Lung (tissue), 12 donors: ENCODE measurements around the gene ZFYVE26. TPM values are rescaled to one million over a fixed set of nuclear protein-coding genes. Genes with fewer than 3 reads are reported as not detected.
A peak's percentile ranks its signal among the peaks of the same experiment; 100 is the strongest.

ENCODE experiments used
- ATAC-seq: fragments of 200-7000 bp; cut with Tn5 transposase; one replicate; pipeline ENCODE4 v1.9.1; 2020; ENCODE audit warnings: moderate number of reproducible peaks; ENCODE audit not compliant: insufficient read depth, low FRiP score
- DNase-seq, 3 donors: peaks; one replicate each; pipeline ENCODE4 v3.0.0-alpha.2; 2013 to 2017
- H3K27ac ChIP-seq, 2 donors: one replicate each; pipeline ENCODE4 v1.5.1; 2013; ENCODE audit warnings: mild to moderate bottlenecking in 2 of 2, moderate library complexity in 2 of 2, control low read depth in 1 of 2, inconsistent platforms in 1 of 2, low read depth in 1 of 2, low read length in 1 of 2
- H3K27me3 ChIP-seq, 3 donors: one replicate each; pipeline ENCODE4 v1.5.1; 2013; ENCODE audit warnings: low read length in 2 of 3; ENCODE audit not compliant: control insufficient read depth in 3 of 3, insufficient read depth in 3 of 3
- H3K36me3 ChIP-seq, 4 donors: one replicate each; pipeline ENCODE4 v1.5.1; 2013; ENCODE audit warnings: low read length in 4 of 4, mild to moderate bottlenecking in 1 of 4, moderate library complexity in 1 of 4; ENCODE audit not compliant: control insufficient read depth in 4 of 4, insufficient read depth in 4 of 4
- H3K4me1 ChIP-seq, 5 donors: one replicate each; pipeline ENCODE4 v1.5.1; 2013; ENCODE audit warnings: low read length in 5 of 5, mild to moderate bottlenecking in 2 of 5, moderate library complexity in 1 of 5; ENCODE audit not compliant: control insufficient read depth in 5 of 5, insufficient read depth in 5 of 5
- H3K4me3 ChIP-seq: one replicate; pipeline ENCODE4 v1.5.1; 2013; ENCODE audit warnings: mild to moderate bottlenecking, control low read depth, moderate library complexity
- H3K9ac ChIP-seq, 2 donors: one replicate each; pipeline ENCODE4 v1.5.1; 2013; ENCODE audit warnings: low read length in 2 of 2, control low read depth in 1 of 2; ENCODE audit not compliant: insufficient read depth in 1 of 2
- H3K9me3 ChIP-seq, 4 donors: one replicate each; pipeline ENCODE4 v1.5.1; 2013; ENCODE audit warnings: low read length in 3 of 4, mild to moderate bottlenecking in 1 of 4, moderate library complexity in 1 of 4; ENCODE audit not compliant: control insufficient read depth in 4 of 4, insufficient read depth in 3 of 4
- WGBS, 2 donors: extraction: QIAGEN DNeasy Blood & Tissue Kit; methylation state at CpG; one replicate each; pipeline ENCODE4 v1.1.7; 2013; 5-methylcytosine and 5-hydroxymethylcytosine counted together
- polyA plus RNA-seq, 2 donors: library from polyadenylated mRNA; stranded (reverse); fragments of 200-250 nt; gene quantifications; one replicate each; pipeline ENCODE4 v1.2.1, GENCODE V29; 2013
- total RNA-seq, 2 donors: library from RNA; depleted of rRNA in 1 of 2; stranded (reverse); fragments of >200 nt in 1 of 2; gene quantifications; one replicate each; pipeline ENCODE4 v1.2.1, GENCODE V29; 2014 to 2021
- TF ChIP-seq, protein P1 (sequence below): IDR thresholded peaks from 2 replicates; pipeline ENCODE4 v1.5.1; 2012; ENCODE audit warnings: mild to moderate bottlenecking; ENCODE audit errors: control extremely low read depth, extremely low read depth
- donor health status: control.
- donor health status: control.
- donor health status: Bipolar disorder and iron deficiency.
- donor health status: healthy.
- donor health status: DM: yes; HTN: yes; CAD: no.

Gene ZFYVE26
- total and polyA plus RNA-seq, 4 donors = 6.8 to 50.6 (median 22.0) TPM

DNA sequence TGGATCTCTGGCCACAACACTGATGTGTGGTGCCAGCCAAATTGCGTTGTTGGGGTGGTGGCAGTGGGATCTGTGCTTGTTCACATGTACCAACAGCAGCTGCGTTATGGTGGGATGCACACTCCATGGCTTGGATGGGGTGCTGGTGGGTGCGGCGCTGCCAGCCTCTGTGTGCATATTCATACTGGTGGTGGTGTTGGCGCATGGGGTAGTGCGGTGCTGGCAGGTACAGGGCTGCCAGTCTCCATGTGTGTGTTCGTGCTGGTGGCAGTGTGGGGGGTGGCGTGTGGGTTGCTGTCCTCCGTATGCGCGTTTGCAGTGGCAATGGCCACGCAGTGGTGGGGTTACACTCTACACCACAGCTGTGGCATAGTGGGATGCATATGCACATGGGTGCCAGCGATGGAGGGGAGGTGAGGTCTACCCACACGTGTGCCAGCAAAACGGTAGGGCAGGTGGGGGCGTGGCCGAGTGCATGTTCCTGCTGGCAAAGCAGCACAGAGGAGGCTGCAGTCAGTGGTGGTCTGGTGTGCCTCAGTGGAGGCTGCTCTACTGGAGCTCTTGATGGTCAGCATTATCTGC is 29.7 kb upstream of the ZFYVE26 start:
- WGBS, 2 donors = 95% methylated on average over 17 of the region's 17 CpGs
- no peak for DNase-seq
- TF ChIP-seq, protein P1, sequence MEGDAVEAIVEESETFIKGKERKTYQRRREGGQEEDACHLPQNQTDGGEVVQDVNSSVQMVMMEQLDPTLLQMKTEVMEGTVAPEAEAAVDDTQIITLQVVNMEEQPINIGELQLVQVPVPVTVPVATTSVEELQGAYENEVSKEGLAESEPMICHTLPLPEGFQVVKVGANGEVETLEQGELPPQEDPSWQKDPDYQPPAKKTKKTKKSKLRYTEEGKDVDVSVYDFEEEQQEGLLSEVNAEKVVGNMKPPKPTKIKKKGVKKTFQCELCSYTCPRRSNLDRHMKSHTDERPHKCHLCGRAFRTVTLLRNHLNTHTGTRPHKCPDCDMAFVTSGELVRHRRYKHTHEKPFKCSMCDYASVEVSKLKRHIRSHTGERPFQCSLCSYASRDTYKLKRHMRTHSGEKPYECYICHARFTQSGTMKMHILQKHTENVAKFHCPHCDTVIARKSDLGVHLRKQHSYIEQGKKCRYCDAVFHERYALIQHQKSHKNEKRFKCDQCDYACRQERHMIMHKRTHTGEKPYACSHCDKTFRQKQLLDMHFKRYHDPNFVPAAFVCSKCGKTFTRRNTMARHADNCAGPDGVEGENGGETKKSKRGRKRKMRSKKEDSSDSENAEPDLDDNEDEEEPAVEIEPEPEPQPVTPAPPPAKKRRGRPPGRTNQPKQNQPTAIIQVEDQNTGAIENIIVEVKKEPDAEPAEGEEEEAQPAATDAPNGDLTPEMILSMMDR = no peak
- H3K36me3 ChIP-seq = no peaks in the 10 kb centered on the region
- no peak for ATAC-seq
- H3K9me3 ChIP-seq = peaks cover 0 to 6% (median 3%) of the 10 kb centered on the region in 4 donors
- H3K27me3 ChIP-seq = no peaks in the 10 kb centered on the region
- H3K27ac ChIP-seq = no peak overlapping the region
- no peak overlapping the region for H3K9ac ChIP-seq
- no peak overlapping the region for H3K4me3 ChIP-seq
- no peaks in the 10 kb centered on the region for H3K4me1 ChIP-seq

DNA sequence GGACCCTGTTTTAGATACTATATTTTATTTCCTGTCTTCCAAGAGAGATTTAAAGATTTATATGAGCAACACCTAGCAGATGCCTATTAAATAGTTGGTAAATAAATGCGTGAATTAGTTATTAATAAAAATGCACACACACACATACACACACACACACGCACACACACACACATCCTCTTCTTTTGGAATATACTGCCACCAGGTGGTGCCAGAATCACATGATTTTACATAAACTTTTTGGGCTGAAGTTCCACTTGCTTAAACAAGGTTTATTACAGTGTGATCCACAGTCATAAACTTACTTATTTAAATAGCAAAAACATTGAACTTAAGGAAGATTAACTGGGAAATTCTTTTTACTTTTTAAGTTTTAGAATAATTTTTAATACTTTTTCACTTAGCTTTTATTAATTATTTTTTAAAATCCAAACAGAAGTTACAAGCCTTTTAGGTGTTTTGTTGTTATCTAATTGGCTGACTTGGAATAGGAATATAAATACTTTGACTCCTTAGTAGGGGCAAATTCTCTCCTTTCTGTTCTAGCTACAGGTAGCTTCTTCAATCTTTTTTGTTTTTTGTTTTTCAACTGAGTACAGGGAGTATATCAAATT is 20.7 kb upstream of the ZFYVE26 start:
- Histone ChIP-seq H3K27ac (no peak overlapping the region), H3K9ac (no peak overlapping the region), H3K4me1 (peaks cover 0 to 1% (median 0%) of the 10 kb centered on the region in 5 donors), H3K4me3 (no peak overlapping the region), H3K36me3 (peaks cover 0 to 3% (median 0%) of the 10 kb centered on the region in 4 donors), H3K9me3 (no peaks in the 10 kb centered on the region), H3K27me3 (no peaks in the 10 kb centered on the region)
- TF ChIP-seq, protein P1 = peak; percentile 62
- peak; percentile 53 to 91 (median 86) for DNase-seq
- WGBS, 2 donors = 28 to 35% methylated on average over 2 of the region's 2 CpGs
- ATAC-seq = no peak

DNA sequence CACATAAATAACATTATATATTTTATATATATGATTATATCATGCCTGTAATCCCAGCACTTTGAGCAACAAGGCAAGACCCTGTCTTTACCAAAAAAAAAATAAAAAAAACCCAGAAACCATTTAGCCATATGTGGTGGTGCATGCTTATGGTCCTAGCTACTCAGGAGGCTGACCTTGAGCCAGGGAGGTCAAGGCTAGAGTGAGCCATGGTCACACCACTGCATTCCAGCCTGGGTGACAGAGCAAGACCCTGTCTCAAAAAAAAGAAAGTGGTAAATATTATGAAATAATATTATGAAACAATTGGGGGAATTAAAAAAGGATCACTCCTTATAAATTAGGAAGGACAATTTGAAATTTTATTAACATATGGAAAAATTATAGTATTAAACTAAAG is 19.2 kb upstream of the ZFYVE26 start:
- Histone ChIP-seq H3K9me3 (no peaks in the 10 kb centered on the region), H3K27ac (no peak overlapping the region), H3K9ac (no peak overlapping the region), H3K4me3 (no peak overlapping the region), H3K36me3 (peaks cover 0 to 3% (median under 1%) of the 10 kb centered on the region in 4 donors), H3K27me3 (no peaks in the 10 kb centered on the region), H3K4me1 (peaks cover 0 to 1% (median 0%) of the 10 kb centered on the region in 5 donors)
- TF ChIP-seq, protein P1 = no peak
- ATAC-seq = no peak
- no peak for DNase-seq
